Mesenchymal stem cell (in vitro differentiated cells and primary cell): ENCODE data around the gene GNPAT.
A peak's percentile ranks its signal among the peaks of the same experiment; 100 is the strongest.

ENCODE experiments used
- DNase-seq: peaks from one replicate; pipeline ENCODE4 v3.0.0-alpha.2; 2013
- H2AFZ ChIP-seq: one replicate; pipeline ENCODE4 v1.6.1; 2013; ENCODE audit warnings: low read depth, mild to moderate bottlenecking, control low read depth, inconsistent platforms, low read length, moderate library complexity
- H2AK5ac ChIP-seq: 2 replicates; pipeline ENCODE4 v1.6.1; 2013; ENCODE audit warnings: low read length, moderate library complexity, mild to moderate bottlenecking, inconsistent platforms; ENCODE audit not compliant: severe bottlenecking
- H2BK120ac ChIP-seq: one replicate; pipeline ENCODE4 v1.6.1; 2013; ENCODE audit warnings: low read depth, mild to moderate bottlenecking, inconsistent platforms, low read length, moderate library complexity
- H2BK12ac ChIP-seq, 2 experiments: one replicate each; pipeline ENCODE4 v1.6.1; 2013; ENCODE audit warnings: inconsistent platforms in 2 of 2, low read length in 2 of 2, mild to moderate bottlenecking in 2 of 2, moderate library complexity in 2 of 2, control low read depth in 1 of 2
- H2BK15ac ChIP-seq: one replicate; pipeline ENCODE4 v1.6.1; 2013; ENCODE audit warnings: mild to moderate bottlenecking, low read depth, inconsistent platforms; ENCODE audit not compliant: poor library complexity, severe bottlenecking
- H2BK5ac ChIP-seq: 2 replicates; pipeline ENCODE4 v1.6.1; 2013; ENCODE audit warnings: low read depth, mild to moderate bottlenecking, low read length, control low read depth, inconsistent platforms; ENCODE audit not compliant: poor library complexity, severe bottlenecking
- H3K14ac ChIP-seq, 2 experiments: one replicate each; pipeline ENCODE4 v1.6.1; 2013; ENCODE audit warnings: inconsistent platforms in 2 of 2, low read length in 2 of 2, control low read depth in 1 of 2, mild to moderate bottlenecking in 1 of 2, moderate library complexity in 1 of 2
- H3K18ac ChIP-seq, 2 experiments: one replicate each; pipeline ENCODE4 v1.6.1; 2013; ENCODE audit warnings: inconsistent platforms in 2 of 2, low read length in 2 of 2, control low read depth in 1 of 2, low read depth in 1 of 2, mild to moderate bottlenecking in 1 of 2
- H3K23ac ChIP-seq, 2 experiments: one replicate each; pipeline ENCODE4 v1.6.1; 2013; ENCODE audit warnings: inconsistent platforms in 2 of 2, low read length in 2 of 2, mild to moderate bottlenecking in 2 of 2, moderate library complexity in 2 of 2, control low read depth in 1 of 2
- H3K27ac ChIP-seq: 2 replicates; pipeline ENCODE4 v1.5.1; 2013; ENCODE audit warnings: mild to moderate bottlenecking, moderate library complexity, low read length, control low read depth, inconsistent platforms; ENCODE audit not compliant: poor library complexity, severe bottlenecking
- H3K27me3 ChIP-seq, 2 experiments: 2 replicates each; pipeline versions ENCODE4 v1.6.1 to v1.7.0; 2013; ENCODE audit warnings: low read length in 2 of 2, mild to moderate bottlenecking in 2 of 2, moderate library complexity in 2 of 2, control low read depth in 1 of 2, inconsistent platforms in 1 of 2; ENCODE audit not compliant: control insufficient read depth in 1 of 2, insufficient read depth in 1 of 2
- H3K36me3 ChIP-seq, 2 experiments: 2 replicates each; pipeline versions ENCODE4 v1.6.1 to v1.7.0; 2013; ENCODE audit warnings: low read length in 2 of 2, control low read depth in 1 of 2, inconsistent platforms in 1 of 2, low read depth in 1 of 2, mild to moderate bottlenecking in 1 of 2; ENCODE audit not compliant: insufficient read depth in 2 of 2, control insufficient read depth in 1 of 2
- H3K4ac ChIP-seq, 2 experiments: one replicate each; pipeline ENCODE4 v1.6.1; 2013; ENCODE audit warnings: inconsistent platforms in 2 of 2, low read length in 2 of 2, mild to moderate bottlenecking in 2 of 2, moderate library complexity in 2 of 2, control low read depth in 1 of 2, low read depth in 1 of 2
- H3K4me1 ChIP-seq: 2 replicates; pipeline ENCODE4 v1.6.1; 2013; ENCODE audit warnings: low read depth, low read length, control low read depth; ENCODE audit not compliant: control insufficient read depth, insufficient read depth
- H3K4me2 ChIP-seq: 2 replicates; pipeline ENCODE4 v1.6.1; 2013; ENCODE audit warnings: low read length, mild to moderate bottlenecking, inconsistent platforms; ENCODE audit not compliant: poor library complexity, severe bottlenecking
- H3K4me3 ChIP-seq, 2 experiments: 2 replicates each; pipeline versions ENCODE4 v1.5.1 to v1.7.0; 2013; ENCODE audit warnings: low read length in 2 of 2, mild to moderate bottlenecking in 2 of 2, control low read depth in 1 of 2, low read depth in 1 of 2; ENCODE audit not compliant: insufficient read depth in 1 of 2
- H3K79me1 ChIP-seq: replicated peaks from 2 replicates; pipeline ENCODE4 v1.6.1; 2013; ENCODE audit warnings: mild to moderate bottlenecking, control low read depth, low read length, inconsistent platforms; ENCODE audit not compliant: poor library complexity, severe bottlenecking
- H3K9ac ChIP-seq: 2 replicates; pipeline ENCODE4 v1.7.0; 2013; ENCODE audit warnings: mild to moderate bottlenecking, low read length, moderate library complexity
- H3K9me3 ChIP-seq: 2 replicates; pipeline ENCODE4 v1.7.0; 2013; ENCODE audit warnings: mild to moderate bottlenecking, low read length; ENCODE audit not compliant: control insufficient read depth
- H4K8ac ChIP-seq: one replicate; pipeline ENCODE4 v1.6.1; 2013; ENCODE audit warnings: inconsistent platforms, mild to moderate bottlenecking, low read length, moderate library complexity
- H4K91ac ChIP-seq: one replicate; pipeline ENCODE4 v1.6.1; 2013; ENCODE audit warnings: mild to moderate bottlenecking, low read length, inconsistent platforms
- WGBS: methylation state at CpG from one replicate; pipeline ENCODE4 v1.1.7; 2013; ENCODE audit warnings: mixed read lengths; 5-methylcytosine and 5-hydroxymethylcytosine counted together

Gene GNPAT

DNA sequence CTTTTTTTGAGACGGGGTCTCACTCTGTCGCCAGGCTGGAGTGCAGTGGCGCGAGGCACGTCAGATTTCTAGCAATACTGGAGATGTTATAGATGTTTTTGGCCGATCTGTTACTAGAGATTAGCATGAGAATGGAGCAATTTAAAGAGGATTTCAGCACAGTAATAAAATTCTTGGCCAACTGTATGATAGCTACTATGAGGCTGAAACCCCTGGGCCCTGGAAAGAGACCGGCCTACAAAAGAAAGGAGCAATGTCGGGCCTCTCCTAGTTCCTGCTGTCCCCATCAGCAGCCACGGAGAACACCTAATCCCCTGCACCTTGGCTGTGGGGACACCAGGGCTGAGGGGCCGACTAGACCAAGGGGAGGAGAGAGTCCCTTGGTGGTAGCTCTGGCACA lies 9.5 kb upstream of the GNPAT start:
- Histone ChIP-seq H3K9me3 (no peaks in the 10 kb centered on the region), H3K79me1 (peaks cover 32% of the 10 kb centered on the region), H4K8ac (no peak overlapping the region), H3K27me3 (no peaks in the 10 kb centered on the region), H2BK15ac (no peak overlapping the region), H3K36me3 (peaks cover 16 to 59% of the 10 kb centered on the region in 2 experiments), H3K27ac (no peak overlapping the region), H3K4ac (no peak overlapping the region), H3K9ac (no peak overlapping the region), H2BK12ac (no peak overlapping the region), H3K18ac (no peak overlapping the region), H3K4me1 (peaks cover 4% of the 10 kb centered on the region), H4K91ac (no peak overlapping the region), H2BK120ac (no peak overlapping the region), H3K4me2 (no peak overlapping the region), H2AFZ (no peak overlapping the region), H2AK5ac (peak overlapping the region; percentile 31), H2BK5ac (no peak overlapping the region), H3K23ac (no peak overlapping the region), H3K14ac (no peak overlapping the region), H3K4me3 (no peak overlapping the region)
- WGBS, result over 99% methylated on average over 9 of the region's 10 CpGs
- DNase-seq, result no peak

DNA sequence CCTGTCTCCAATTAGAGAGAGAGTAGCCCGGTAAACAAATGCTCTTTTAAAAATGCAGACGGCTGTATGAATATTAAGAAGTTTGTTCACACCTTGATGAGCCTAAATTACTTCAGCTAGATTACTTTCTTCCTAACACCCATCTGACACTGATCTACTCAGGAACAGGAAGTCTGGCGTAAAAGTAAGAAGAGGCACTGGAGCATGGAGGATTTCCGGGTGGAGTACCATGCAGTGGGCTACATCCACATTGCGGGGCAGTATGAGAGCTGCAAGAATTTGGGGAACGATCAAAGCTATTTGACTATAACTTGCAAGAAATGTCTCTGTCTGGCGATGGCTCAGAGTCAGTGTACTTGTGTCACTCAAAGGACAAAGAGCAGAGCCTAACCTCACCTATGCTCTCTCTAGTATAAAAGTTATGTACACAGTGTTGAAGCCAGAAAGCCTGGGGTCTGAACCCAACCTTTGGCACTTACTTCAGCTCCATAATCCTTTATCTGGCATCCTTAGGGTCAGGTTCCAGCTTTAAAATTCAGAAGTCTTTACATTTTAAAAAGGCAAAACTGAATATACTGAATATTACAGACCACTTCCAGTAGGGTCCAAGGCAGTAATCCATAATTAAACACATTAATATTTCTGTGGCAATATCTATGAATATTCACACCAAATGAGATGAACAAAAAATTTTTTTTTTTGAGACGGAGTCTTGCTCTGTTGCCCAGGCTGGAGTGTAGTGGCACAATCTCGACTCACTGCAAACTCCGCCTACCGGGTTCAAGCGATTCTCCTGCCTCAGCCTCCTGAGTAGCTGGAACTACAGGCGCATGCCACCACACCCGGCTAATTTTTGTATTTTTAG lies 7.9 kb upstream of the GNPAT start:
- no peak overlapping the region for H3K4ac ChIP-seq
- H3K14ac ChIP-seq, result no peak overlapping the region
- no peak for DNase-seq
- H3K23ac ChIP-seq, result no peak overlapping the region
- no peak overlapping the region for H3K18ac ChIP-seq
- H4K8ac ChIP-seq, result no peak overlapping the region
- H2BK15ac ChIP-seq, result no peak overlapping the region
- no peak overlapping the region for H2AFZ ChIP-seq
- no peak overlapping the region for H3K27ac ChIP-seq
- no peak overlapping the region for H3K4me3 ChIP-seq
- no peak overlapping the region for H3K9ac ChIP-seq
- 99% methylated on average over 13 of the region's 14 CpGs for WGBS
- H4K91ac ChIP-seq, result no peak overlapping the region
- no peak overlapping the region for H2BK12ac ChIP-seq
- H2AK5ac ChIP-seq, result no peak overlapping the region
- no peak overlapping the region for H2BK5ac ChIP-seq
- no peaks in the 10 kb centered on the region for H3K9me3 ChIP-seq
- H2BK120ac ChIP-seq, result no peak overlapping the region
- peaks cover 38% of the 10 kb centered on the region for H3K79me1 ChIP-seq
- peaks cover 4% of the 10 kb centered on the region for H3K4me1 ChIP-seq
- no peak overlapping the region for H3K4me2 ChIP-seq
- H3K36me3 ChIP-seq, result peaks cover 16 to 62% of the 10 kb centered on the region in 2 experiments
- H3K27me3 ChIP-seq, result no peaks in the 10 kb centered on the region

- Histone ChIP-seq H3K4ac (no peak overlapping the region), H4K8ac (no peak overlapping the region), H3K27ac (peak overlapping the region; percentile 13), H2BK12ac (no peak overlapping the region), H2BK120ac (no peak overlapping the region), H3K18ac (no peak overlapping the region), H3K27me3 (no peaks in the 10 kb centered on the region), H4K91ac (no peak overlapping the region), H2AFZ (no peak overlapping the region), H2AK5ac (no peak overlapping the region), H2BK5ac (no peak overlapping the region), H3K4me1 (peaks cover 4% of the 10 kb centered on the region), H3K36me3 (peaks cover 16 to 67% of the 10 kb centered on the region in 2 experiments), H3K9me3 (no peaks in the 10 kb centered on the region), H3K4me2 (no peak overlapping the region), H3K23ac (no peak overlapping the region), H3K4me3 (no peak overlapping the region), H3K9ac (no peak overlapping the region), H3K79me1 (peaks cover 42% of the 10 kb centered on the region), H2BK15ac (no peak overlapping the region), H3K14ac (no peak overlapping the region)
- DNase-seq, result no peak
- WGBS, result 87% methylated on average over 7 of the region's 8 CpGs
Observed at GRCh38 chr1:231233735-231234417, 7.1 kb upstream of the GNPAT start.

DNA sequence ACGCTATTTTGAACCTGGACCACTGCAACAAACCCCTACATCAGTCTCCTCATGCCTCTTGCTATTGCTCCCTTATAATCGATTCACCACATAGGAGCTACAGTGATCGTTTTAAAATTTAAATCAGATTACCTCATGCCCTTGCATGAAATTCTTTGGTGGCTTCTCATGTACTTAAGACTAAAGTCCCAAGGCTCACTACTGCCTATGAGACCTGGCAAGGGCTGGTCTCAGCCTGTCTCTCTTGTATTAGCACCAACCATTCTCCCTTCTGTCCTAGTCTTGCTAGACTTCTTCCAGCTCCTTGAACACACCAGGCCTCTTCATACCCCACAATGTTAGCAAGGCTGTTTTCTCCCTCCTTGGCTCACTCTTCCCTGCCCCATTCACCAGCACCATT lies 6.5 kb upstream of the GNPAT start:
- Histone ChIP-seq H4K8ac (no peak overlapping the region), H3K14ac (no peak overlapping the region), H2BK120ac (no peak overlapping the region), H4K91ac (no peak overlapping the region), H2AFZ (no peak overlapping the region), H3K18ac (no peak overlapping the region), H3K9ac (no peak overlapping the region), H3K27ac (no peak overlapping the region), H3K4ac (no peak overlapping the region), H3K4me3 (no peak overlapping the region), H3K23ac (no peak overlapping the region), H2BK15ac (no peak overlapping the region), H3K4me2 (no peak overlapping the region), H3K36me3 (peaks cover 16 to 65% of the 10 kb centered on the region in 2 experiments), H3K4me1 (peaks cover 4% of the 10 kb centered on the region), H2AK5ac (no peak overlapping the region), H3K9me3 (no peaks in the 10 kb centered on the region), H2BK12ac (no peak overlapping the region), H2BK5ac (no peak overlapping the region), H3K79me1 (peaks cover 42% of the 10 kb centered on the region), H3K27me3 (no peaks in the 10 kb centered on the region)
- DNase-seq, result no peak
- WGBS, result 97% methylated on average over 3 of the region's 3 CpGs
